Measurements from ENCODE around the gene METAP1. TPM values are rescaled to one million over a fixed set of nuclear protein-coding genes. Genes with fewer than 3 reads are reported as not detected.
"Not testable (repeated sequence)": the region's sequence is repeated elsewhere in the genome, so short reads cannot be mapped to it uniquely, and the experiment has no call there.

METAP1 gene
- total and polyA plus RNA-seq, 5 experiments from 2014 or later, result 23.8 to 44.9 (median 29.2) TPM

DNA sequence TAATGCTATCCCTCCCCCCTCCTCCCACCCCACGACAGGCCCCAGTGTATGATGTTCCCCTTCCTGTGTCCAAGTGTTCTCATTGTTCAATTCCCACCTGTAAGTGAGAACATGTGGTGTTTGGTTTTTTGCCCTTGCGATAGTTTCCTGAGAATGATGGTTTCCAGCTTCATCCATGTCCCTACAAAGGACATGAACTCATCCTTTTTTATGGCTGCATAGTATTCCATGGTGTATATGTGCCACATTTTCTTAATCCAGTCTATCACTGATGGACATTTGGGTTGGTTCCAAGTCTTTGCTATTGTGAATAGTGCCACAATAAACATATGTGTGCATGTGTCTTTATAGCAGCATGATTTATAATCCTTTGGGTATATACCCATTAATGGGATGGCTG is 70.0 kb downstream of the METAP1 start:
- H3K36me3 Mint-ChIP-seq, result peaks cover 0 to 44% (median 25%) of the 10 kb centered on the region in 3 donors
- H3K27me3 Mint-ChIP-seq, DNase-seq, H3K27ac Mint-ChIP-seq, ATAC-seq, POLR2A ChIA-PET, H3K4me1 Mint-ChIP-seq, H3K4me3 Mint-ChIP-seq, H3K9me3 Mint-ChIP-seq: not testable (repeated sequence)

DNA sequence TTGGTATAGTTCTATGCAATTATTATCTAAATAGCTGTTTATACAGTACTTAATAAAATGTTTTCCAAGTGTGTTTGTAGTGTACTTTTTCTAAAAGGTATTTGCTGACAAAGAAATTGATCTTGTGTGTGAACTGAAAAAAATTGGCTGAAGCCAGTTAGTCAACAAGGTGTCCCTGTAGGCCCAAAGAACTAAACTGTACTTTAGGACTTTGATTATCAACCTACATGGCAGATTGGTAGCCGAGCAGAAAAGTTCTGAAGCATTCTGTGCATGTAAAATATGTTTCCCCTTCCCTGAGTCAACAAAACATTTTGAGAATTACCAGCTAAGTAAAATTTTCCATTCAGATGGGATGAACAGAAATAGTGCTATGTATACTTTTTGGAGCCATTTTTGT is 72.1 kb downstream of the METAP1 start:
- peaks cover 0 to 2% (median 0%) of the 10 kb centered on the region in 9 donors for H3K9me3 Mint-ChIP-seq
- POLR2A ChIA-PET, result no interaction called here
- no peaks in the 10 kb centered on the region for H3K27me3 Mint-ChIP-seq
- DNase-seq (no peak), ATAC-seq (no peak)
- peak overlapping the region in 3 of 10 donors; percentile 14 to 83 (median 44) for H3K27ac Mint-ChIP-seq
- peaks cover 0 to 43% (median 28%) of the 10 kb centered on the region in 3 donors for H3K36me3 Mint-ChIP-seq
- H3K4me1 Mint-ChIP-seq, result no peaks in the 10 kb centered on the region
- H3K4me3 Mint-ChIP-seq, result no peak overlapping the region

DNA sequence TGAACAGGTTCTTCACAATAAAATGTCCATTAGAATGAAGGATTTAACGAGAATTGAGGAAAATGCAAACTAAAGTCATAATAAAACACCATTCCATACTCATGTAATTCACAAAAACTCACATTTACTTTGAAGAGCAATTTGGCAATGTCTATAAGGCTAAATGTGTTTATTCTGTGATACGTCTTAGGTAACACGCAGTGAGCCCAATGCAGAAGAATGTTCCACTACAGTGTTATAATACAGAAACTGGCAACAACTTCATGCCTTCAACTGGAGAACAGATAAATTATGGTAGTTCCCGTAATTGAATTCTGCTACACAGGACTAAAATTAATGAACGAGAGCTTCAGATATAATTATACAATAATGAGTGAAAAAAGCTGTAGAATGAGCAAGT is 75.6 kb downstream of the METAP1 start:
- ATAC-seq (no peak), DNase-seq (no peak)
- Mint-ChIP-seq H3K9me3 (no peaks in the 10 kb centered on the region), H3K27ac (peak overlapping the region in 3 of 10 donors; percentile 1 to 51 (median 25)), H3K36me3 (peaks cover 6 to 66% (median 34%) of the 10 kb centered on the region in 3 donors), H3K4me3 (no peak overlapping the region), H3K27me3 (no peaks in the 10 kb centered on the region), H3K4me1 (peaks cover 0 to 4% (median 0%) of the 10 kb centered on the region in 4 donors)
- POLR2A ChIA-PET, result no interaction called here

DNA sequence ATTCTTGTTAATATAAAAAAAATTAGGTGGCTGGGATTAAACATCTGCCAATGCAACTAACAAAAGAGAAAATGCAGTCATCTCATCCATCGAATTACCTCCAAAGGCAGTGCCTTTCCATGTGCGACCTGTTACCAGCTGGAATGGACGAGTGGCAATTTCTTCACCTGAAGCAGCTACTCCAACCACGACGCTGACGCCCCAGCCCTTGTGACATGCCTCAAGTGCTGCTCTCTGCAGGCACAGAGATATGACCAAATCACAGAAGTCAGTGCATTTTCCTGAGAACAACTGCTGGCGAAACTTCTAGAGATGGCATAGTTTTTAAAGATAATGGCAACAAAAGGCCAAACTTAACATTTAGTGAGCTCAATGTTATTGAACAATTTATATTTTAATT is 79.3 kb downstream of the METAP1 start:
- Mint-ChIP-seq H3K36me3 (peaks cover 8 to 94% (median 42%) of the 10 kb centered on the region in 3 donors), H3K9me3 (no peaks in the 10 kb centered on the region), H3K27ac (peak overlapping the region in 1 of 10 donors; percentile 15), H3K4me1 (peaks cover 0 to 6% (median 5%) of the 10 kb centered on the region in 4 donors), H3K27me3 (no peaks in the 10 kb centered on the region), H3K4me3 (no peak overlapping the region)
- DNase-seq (no peak), ATAC-seq (no peak)
- POLR2A ChIA-PET, result no interaction called here

DNA sequence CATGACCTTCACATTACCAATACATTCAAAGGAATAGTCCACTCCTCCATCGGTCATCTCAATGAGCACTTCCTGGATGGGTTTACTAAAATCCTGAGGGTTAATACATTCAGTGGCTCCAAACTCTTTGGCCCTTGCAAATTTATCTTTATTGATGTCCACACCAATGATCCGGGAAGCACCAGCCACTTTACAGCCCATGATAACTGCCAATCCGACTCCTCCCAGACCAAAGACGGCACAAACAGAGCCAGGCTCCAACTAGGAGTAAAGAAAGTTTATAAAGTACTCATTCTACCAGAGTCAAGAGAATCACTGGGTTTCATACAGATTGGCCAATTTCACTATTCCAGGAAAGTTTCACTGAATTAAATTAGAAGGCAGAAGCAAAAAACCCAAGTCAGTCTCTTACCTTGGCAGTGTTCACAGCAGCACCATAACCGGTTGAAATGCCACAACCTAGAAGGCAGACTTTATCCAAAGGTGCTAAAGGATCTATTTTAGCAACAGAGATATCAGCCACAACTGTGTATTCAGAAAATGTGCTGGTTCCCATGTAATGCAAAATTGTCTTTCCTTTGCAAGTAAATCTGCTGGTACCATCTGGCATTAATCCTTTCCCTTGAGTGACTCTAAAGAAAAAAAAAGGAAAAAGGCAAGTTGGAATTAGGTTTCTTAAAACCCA is 80.9 kb downstream of the METAP1 start:
- no peak for ATAC-seq
- Mint-ChIP-seq H3K4me1 (peaks cover 0 to 12% (median 7%) of the 10 kb centered on the region in 4 donors), H3K27ac (peak overlapping the region in 3 of 10 donors; percentile 6 to 14 (median 10)), H3K36me3 (peaks cover 11 to 97% (median 49%) of the 10 kb centered on the region in 3 donors), H3K27me3 (no peaks in the 10 kb centered on the region), H3K4me3 (no peak overlapping the region), H3K9me3 (no peaks in the 10 kb centered on the region)
- DNase-seq, result no peak
- POLR2A ChIA-PET, result no interaction called here

DNA sequence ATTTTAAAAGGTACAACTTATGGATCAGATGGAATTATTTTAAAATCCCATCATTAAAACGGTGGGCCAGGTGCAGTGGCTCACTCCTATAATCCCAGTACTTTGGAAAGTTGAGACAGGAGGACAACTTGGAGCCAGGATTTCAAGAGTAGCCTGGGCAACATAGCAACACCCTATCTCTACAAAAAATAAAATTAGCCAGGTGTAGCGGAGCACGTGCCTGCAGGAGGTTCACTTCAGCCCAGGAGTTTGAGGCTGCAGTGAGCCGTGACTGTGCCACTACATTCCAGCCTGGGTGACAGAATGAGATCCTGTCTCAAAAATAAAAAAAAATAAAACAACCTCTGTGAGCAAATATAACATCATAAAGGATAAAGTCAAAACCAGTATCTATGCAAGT is 81.7 kb downstream of the METAP1 start:
- POLR2A ChIA-PET, result interaction anchor here (1.6 kb wide), 1 partner anchor 11 kb away, joined by 5 read pairs; the partner anchor contains the start of gene ADH5
- peaks cover 11 to 97% (median 51%) of the 10 kb centered on the region in 3 donors for H3K36me3 Mint-ChIP-seq
- no peaks in the 10 kb centered on the region for H3K9me3 Mint-ChIP-seq

DNA sequence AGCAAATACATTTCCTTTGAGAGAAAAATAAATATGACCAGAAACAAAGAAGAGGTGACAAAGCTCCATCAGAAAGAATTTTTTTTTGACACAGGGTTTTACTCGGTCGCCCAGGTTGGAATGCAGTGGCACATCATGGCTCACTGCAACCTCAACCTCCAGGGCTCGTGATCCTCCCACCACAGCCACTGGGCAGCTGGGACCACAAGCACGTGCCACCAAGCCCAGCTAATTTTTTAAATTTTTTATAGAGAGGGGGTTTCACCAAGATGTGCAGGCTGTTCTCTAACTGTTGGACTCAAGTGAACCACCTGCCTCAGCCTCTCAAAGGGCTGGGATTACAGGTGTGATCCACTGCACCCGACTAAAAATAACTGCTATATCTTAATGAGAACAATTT is 82.8 kb downstream of the METAP1 start:
- no peak overlapping the region for H3K4me3 Mint-ChIP-seq
- H3K4me1 Mint-ChIP-seq, result peaks cover 0 to 12% (median 9%) of the 10 kb centered on the region in 4 donors
- no peak for ATAC-seq
- POLR2A ChIA-PET, result interaction anchor here (1.6 kb wide), 1 partner anchor 10 kb away, joined by 5 read pairs; the partner anchor contains the start of gene ADH5
- H3K36me3 Mint-ChIP-seq, result peaks cover 11 to 97% (median 45%) of the 10 kb centered on the region in 3 donors
- no peak overlapping the region for H3K27ac Mint-ChIP-seq
- no peaks in the 10 kb centered on the region for H3K27me3 Mint-ChIP-seq
- DNase-seq, result no peak
- no peaks in the 10 kb centered on the region for H3K9me3 Mint-ChIP-seq

More for the DNA sequence above, 81.7 kb downstream of the METAP1 start:
- ATAC-seq (no peak), DNase-seq (no peak)
- no peak overlapping the region for H3K4me3 Mint-ChIP-seq
- no peaks in the 10 kb centered on the region for H3K27me3 Mint-ChIP-seq
- peak overlapping the region in 3 of 10 donors; percentile 19 to 44 (median 27) for H3K27ac Mint-ChIP-seq
- peaks cover 0 to 12% (median 8%) of the 10 kb centered on the region in 4 donors for H3K4me1 Mint-ChIP-seq

DNA sequence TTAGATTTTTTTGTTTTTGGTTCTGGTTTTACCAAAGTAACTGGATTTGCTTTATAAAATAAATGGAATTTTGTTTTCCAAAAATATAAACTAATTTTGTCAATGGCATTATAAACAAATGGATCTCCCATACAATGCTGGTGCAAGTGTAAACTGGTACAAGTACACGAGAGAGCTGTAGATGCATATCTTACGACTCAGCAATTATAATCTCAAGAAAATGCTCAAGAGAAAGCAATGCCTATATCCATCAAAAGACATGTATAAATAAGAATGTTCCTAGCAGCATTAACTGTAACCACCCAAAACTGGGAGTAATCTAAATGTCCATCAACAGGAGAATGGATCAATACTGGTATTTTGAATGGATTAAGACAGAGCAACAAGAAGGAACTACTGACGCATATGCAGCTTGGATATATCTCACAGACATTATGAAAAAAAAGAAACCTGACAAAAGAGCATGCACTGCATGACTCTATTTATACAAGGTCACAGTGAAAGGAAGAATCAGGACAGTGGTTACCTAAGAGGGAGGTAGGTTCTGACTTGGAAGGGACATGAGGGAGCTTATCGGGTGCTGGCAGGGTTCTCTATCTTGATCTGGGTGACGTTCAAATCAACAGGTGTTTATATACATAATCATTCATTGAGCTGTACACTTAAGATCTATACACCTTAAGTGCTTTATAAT is 83.6 kb downstream of the METAP1 start:
- H3K27ac Mint-ChIP-seq, result peak overlapping the region in 4 of 10 donors; percentile 9 to 27 (median 24)

DNA sequence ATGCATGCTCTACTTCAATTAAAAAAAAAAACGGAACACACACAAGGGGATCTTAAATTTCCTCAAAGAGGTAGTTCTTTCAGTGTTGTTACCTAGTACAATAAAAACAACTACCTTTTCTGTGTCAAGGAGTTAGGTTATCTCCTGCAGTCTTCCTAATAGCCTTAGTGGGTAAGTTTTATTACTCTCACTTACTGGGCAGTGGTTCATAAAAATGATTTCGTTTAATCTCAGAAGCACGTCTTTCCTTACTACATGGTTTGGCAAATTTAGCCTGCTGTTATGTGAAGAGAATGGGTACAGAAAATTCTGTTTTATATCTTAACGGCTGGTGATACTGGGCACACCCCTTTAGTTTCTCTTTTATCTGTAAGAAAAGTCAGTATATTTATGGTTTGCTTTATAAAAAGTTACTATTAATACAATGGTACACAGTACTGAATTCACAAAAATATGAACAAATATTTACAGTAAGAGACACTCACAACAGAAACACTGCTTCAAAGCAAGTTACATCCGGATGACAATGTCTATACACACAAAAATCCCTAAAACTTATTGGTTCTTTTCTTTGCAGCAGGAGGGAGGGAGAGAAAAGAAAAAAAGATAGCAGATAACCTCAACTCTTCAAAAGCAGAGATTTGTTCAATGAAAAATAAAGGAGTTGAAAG is 84.2 kb downstream of the METAP1 start:
- Mint-ChIP-seq H3K4me3 (no peak overlapping the region), H3K27ac (peak overlapping the region in 1 of 10 donors; percentile 27), H3K9me3 (no peaks in the 10 kb centered on the region), H3K36me3 (peaks cover 5 to 96% (median 39%) of the 10 kb centered on the region in 3 donors), H3K4me1 (peaks cover 5 to 21% (median 9%) of the 10 kb centered on the region in 4 donors), H3K27me3 (no peaks in the 10 kb centered on the region)
- DNase-seq (no peak), ATAC-seq (no peak)
- POLR2A ChIA-PET, result interaction anchor here (0.7 kb wide), 1 partner anchor 577 kb away, joined by 3 read pairs; no protein-coding TSS in a partner anchor

More for the DNA sequence above, 83.6 kb downstream of the METAP1 start:
- DNase-seq (no peak), ATAC-seq (no peak)
- Mint-ChIP-seq H3K4me3 (no peak overlapping the region), H3K27me3 (no peaks in the 10 kb centered on the region), H3K36me3 (peaks cover 5 to 97% (median 39%) of the 10 kb centered on the region in 3 donors), H3K9me3 (no peaks in the 10 kb centered on the region), H3K4me1 (peaks cover 2 to 17% (median 7%) of the 10 kb centered on the region in 4 donors)
- POLR2A ChIA-PET, result interaction anchor here (0.7 kb wide), 1 partner anchor 576 kb away, joined by 3 read pairs; no protein-coding TSS in a partner anchor

DNA sequence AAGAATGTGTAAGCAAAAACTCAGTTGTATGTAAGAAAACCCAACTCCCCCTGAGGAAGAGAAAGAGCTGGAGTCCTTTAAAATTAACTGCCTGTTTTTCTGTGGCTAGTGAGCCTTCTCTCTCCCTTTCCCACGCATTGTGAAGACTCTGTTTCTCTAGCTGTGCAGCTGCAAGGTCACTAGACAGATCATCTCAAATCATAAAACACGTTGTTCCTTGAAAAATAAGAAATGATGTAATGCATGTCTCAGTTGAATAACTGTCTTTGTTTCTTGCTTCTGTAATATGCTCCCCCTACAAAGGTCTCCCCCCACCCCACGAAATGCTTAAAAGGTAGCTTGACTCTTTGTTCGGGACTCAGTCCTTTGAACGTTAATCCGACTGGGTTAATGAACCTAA is 85.3 kb downstream of the METAP1 start:
- Mint-ChIP-seq H3K27ac (peak overlapping the region in 4 of 10 donors; percentile 5 to 36 (median 13)), H3K36me3 (peaks cover 5 to 96% (median 37%) of the 10 kb centered on the region in 3 donors), H3K4me1 (peaks cover 6 to 30% (median 17%) of the 10 kb centered on the region in 4 donors)
- DNase-seq, H3K4me3 Mint-ChIP-seq, H3K27me3 Mint-ChIP-seq, POLR2A ChIA-PET, ATAC-seq, H3K9me3 Mint-ChIP-seq: not testable (repeated sequence)

DNA sequence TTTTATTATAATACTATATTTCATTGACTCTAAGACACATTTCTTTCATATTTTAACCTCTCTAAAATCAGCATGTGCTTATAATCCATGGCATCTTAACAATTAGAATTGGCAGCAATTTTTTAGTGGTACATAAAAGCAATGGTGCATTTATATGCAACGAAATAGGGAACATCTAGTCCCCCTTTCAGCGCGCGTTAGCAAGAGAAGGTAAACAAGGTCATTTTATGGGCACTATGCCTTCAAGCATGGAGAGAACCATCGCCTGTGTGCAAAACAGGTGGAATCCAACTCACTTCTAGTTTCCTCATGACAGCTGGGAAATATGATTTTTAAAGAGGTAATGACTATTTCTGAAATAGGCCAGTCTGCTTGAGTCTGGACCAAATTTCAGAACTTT is 86.7 kb downstream of the METAP1 start:
- Mint-ChIP-seq H3K4me3 (no peak overlapping the region), H3K27ac (no peak overlapping the region), H3K4me1 (peaks cover 10 to 43% (median 28%) of the 10 kb centered on the region in 4 donors), H3K27me3 (no peaks in the 10 kb centered on the region), H3K9me3 (no peaks in the 10 kb centered on the region), H3K36me3 (peaks cover 5 to 88% (median 34%) of the 10 kb centered on the region in 3 donors)
- ATAC-seq (no peak), DNase-seq (no peak)
- POLR2A ChIA-PET, result no interaction called here

DNA sequence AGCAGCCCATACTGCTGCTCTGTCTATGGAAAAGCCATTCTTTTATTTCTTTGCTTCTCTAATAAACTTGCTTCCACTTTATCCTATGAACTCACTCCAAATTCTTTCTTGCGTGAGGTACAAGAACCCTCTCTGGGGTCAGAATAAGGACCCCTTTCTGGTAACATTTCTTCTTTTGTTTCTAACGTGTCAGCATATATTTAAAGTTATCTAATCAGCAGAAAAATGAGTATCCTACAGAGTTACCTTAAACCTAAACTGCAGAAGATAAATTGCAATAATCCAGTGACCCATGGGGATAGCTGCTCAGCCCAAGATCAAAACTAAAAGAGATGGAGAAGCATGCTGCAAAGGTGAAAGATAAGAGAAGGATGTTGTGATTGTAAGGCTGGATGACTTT is 89.1 kb downstream of the METAP1 start:
- H3K27me3 Mint-ChIP-seq, result no peaks in the 10 kb centered on the region
- H3K4me3 Mint-ChIP-seq, result no peak overlapping the region
- no peak for ATAC-seq
- peak overlapping the region in 1 of 10 donors; percentile 79 for H3K27ac Mint-ChIP-seq
- no peak for DNase-seq
- POLR2A ChIA-PET, result no interaction called here
- H3K9me3 Mint-ChIP-seq, result no peaks in the 10 kb centered on the region
- H3K36me3 Mint-ChIP-seq, result peaks cover 10 to 65% (median 25%) of the 10 kb centered on the region in 3 donors
- H3K4me1 Mint-ChIP-seq, result peaks cover 16 to 59% (median 45%) of the 10 kb centered on the region in 4 donors

All from naive thymus-derived CD8-positive, alpha-beta T cell (primary cell).